ENCODE measurements around the gene IL31.

DNA sequence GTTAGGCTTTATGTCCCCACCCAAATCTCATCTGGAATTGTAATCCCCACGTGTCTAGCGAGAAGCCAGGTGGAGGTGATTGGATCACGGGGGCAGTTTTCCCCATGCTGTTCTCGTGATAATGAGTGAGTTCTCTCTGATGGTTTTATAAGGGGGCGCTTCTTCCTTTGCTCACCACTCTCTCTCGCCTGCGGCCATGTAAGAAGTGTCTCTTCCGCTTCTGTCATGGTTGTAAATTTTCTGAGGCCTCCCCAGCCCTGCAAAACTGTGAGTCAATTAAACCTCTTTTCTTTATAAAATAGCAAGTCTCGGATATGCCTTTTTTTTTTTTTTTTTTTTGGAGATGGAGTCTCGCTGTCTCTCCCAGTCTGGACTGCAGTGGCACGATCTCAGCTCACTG lies 13.3 kb downstream of the IL31 start:
- no peak for TF ChIP-seq POLR2AphosphoS5 (IDR thresholded peaks at IDR 0.05; ENCODE audit: low read depth, low read length)
- no peak for TF ChIP-seq TAF1 (IDR thresholded peaks at IDR 0.05; ENCODE audit: borderline replicate concordance, insufficient read depth, low read length)
- TF ChIP-seq, protein P1, sequence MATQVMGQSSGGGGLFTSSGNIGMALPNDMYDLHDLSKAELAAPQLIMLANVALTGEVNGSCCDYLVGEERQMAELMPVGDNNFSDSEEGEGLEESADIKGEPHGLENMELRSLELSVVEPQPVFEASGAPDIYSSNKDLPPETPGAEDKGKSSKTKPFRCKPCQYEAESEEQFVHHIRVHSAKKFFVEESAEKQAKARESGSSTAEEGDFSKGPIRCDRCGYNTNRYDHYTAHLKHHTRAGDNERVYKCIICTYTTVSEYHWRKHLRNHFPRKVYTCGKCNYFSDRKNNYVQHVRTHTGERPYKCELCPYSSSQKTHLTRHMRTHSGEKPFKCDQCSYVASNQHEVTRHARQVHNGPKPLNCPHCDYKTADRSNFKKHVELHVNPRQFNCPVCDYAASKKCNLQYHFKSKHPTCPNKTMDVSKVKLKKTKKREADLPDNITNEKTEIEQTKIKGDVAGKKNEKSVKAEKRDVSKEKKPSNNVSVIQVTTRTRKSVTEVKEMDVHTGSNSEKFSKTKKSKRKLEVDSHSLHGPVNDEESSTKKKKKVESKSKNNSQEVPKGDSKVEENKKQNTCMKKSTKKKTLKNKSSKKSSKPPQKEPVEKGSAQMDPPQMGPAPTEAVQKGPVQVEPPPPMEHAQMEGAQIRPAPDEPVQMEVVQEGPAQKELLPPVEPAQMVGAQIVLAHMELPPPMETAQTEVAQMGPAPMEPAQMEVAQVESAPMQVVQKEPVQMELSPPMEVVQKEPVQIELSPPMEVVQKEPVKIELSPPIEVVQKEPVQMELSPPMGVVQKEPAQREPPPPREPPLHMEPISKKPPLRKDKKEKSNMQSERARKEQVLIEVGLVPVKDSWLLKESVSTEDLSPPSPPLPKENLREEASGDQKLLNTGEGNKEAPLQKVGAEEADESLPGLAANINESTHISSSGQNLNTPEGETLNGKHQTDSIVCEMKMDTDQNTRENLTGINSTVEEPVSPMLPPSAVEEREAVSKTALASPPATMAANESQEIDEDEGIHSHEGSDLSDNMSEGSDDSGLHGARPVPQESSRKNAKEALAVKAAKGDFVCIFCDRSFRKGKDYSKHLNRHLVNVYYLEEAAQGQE (IDR thresholded peaks at IDR 0.05; ENCODE audit: insufficient read depth in 1 of 2, low read depth in 2 of 2, low read length in 2 of 2) = no peak
- TF ChIP-seq SIN3A (IDR thresholded peaks at IDR 0.05; ENCODE audit: borderline replicate concordance, insufficient read depth, low read length) = no peak

Measured in PFSK-1 (cell line).